COLO668 (cell line): Measurements from ENCODE around the gene KITLG.
"Not testable (repeated sequence)": the region's sequence is repeated elsewhere in the genome, so short reads cannot be mapped to it uniquely, and the experiment has no call there.

Source experiments
- DNase-seq: peaks from one replicate; lab custom pipeline; 2025; ENCODE audit not compliant: unreplicated experiment; lab: John Stamatoyannopoulos, UW

Gene KITLG

DNA sequence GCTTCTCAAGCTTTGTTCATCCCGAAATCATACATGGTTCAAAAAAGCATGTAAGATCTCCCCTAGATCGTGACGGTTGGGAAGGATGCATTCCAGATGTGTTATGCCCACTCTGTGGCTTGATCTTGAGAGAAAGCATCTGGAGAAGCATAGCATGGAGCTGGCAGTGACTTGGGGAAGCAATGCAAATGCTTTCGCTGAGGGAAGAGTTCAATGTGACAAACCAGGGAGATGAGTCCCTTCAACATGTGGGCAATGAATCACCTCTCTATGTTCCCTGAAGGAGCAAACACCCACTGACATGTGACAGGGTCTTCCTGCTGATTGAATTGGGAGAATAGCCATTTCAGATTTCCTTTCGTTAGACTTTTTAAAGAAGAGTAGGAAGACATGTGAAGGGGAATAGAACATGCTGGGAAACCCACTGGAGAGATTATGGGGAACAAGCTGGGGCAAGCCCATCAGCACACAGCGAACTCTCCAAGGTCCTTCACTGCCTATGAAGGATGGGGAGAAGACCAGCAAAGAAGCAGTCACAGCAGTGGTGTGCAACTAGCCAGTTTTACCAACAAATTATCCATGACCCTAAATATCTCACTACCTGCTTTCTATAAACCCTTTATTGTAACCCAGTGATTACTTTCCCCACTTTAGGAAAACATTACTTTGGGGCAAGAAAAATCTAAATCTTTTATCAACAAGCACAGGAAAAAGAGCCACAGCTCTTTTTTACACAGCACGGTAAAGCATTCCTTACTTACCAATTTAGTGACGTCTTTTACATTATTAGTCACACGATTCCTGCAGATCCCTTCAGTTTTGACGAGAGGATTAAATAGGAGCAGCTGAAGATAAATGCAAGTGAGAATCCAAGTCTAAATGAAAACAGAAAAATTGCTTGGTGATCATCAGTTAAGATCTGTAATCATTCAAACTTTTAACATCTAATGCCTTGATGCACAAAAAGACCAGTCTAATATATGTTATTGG, 35.0 kb downstream of the KITLG start:
- no peak for DNase-seq

DNA sequence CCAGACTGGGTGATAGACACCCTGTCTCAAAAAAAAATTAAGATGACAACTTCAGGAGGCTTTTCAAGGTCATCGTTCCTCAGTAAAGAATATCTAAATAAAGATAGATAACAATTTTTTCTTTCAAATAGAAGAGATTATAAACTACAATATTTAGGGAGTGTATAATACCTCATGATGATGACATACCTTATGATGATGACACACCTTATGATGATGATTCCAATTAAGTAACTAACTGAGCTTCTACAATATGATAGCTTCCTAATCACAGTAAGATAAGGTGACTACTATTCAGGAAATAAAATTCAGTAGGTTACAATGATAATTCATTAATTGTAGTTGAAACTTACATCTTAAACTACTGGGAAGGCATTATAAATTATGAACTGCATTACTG, 40.4 kb downstream of the KITLG start:
- no peak for DNase-seq

DNA sequence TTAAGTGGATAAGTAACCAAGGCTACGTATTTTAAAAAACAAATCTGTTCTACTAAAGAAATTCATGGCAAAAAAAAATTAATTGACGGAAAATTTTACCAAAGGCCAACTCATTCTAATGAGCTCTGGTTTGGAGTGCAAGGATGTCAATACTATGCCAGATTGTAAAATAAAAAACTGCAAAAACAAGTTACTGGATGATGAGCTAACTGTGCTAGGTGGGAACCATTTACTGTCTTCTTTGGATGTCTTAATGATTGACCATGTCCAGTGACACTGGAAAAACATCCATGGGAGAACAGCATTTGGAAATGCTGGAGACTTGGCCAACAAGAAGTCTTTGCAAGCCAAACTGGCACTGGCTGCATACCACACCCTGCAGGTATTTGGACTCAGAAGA, 41.6 kb downstream of the KITLG start:
- DNase-seq, result no peak

DNA sequence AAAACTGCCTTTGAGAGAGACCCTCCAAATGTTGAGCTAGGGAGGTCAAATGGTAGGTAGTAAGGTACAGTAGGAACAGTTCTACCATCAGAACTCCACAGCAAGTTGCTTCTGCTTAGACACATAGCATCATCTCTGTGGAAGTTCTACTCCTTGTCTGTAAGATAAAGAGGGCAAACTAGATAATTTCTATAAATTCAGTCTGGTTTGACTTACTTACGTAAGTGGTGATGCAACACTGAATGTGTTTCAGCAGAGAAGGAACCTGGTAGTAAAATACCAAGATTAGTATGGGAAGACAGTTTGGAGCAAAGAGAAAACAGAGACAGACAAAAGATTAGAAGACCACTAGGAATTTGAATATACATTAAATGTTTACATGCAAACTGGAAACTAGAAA, 42.0 kb downstream of the KITLG start:
- no peak for DNase-seq

DNA sequence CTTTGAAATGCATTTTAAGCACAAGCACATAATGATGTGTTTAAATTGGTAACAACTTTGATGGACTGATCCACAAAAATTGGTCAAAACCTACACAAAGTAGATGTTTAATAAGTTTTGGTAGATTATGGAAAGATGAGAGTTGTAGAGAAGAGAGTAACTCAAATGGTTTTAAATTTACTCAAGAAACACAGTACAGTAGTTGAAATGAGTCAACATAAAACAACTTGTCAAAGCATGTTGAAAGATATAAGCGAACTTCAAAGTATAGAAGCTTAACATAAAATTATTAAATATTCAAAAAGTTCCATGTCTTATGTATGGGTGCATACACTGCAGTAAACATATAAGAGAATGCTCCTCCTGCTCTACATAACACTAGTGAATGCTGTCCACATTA, 49.4 kb downstream of the KITLG start:
- no peak for DNase-seq

DNA sequence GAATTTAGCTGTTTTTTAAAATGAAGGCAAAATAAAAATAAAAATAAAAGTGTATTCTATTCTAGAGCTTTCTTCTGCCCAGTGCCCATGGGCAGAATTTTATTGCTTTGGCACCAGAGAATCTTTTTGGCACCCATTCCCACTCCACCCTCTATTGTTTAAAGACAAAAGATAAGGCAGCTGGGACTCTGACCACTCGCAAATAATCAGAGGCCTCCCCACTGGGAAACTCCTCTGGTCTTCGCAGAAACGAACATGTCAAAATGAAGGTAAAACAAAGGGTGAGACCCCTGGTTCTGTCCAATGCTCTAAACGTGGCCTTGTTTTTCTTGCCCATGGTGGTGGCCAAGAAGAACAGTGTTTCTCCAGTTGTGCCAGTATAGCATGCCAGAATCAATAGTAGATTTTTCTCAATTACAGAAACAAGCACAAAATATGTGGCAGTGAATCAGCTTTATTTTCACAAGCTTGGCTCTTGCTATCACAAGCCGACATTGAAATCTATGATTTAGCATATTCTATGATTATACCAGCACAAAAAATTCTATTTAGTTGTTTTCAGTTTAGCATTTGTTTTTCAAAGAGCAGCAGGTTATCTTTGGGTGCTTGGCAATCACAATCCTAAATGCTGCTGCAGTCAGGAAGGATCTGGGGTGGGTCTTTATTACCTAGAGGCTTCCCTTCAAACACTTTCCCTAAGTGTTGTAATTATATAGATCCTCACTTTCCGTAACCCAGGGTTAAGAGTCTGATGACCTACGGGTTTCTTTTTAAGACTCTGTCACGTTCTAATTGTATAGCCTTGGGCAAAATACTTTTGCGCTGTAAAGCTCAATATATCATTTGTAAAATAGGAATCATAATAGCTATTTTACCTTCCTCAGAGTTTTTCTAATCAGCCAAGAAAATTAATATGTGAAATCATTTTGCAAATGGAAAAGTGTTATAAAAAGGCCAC, 50.5 kb downstream of the KITLG start:
- peak; percentile 27 for DNase-seq

DNA sequence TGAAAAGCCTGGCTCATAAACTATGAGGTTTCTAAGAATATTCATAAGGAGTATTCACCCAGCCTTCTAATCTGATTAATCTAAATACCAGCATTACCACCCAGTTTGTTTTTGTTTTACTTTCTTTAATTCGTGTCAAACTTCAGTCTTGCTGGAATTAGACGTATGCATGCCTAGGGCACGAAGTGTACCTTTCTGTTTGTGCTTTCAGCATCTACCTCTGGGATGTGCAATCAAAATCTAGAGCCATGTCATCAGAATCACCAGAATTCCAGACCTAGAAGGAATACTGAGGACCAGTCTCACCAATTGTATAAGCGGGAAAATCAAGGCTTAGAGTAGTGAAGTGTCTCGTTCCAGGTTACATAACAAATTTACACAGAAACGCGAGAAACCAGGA, 57.3 kb downstream of the KITLG start:
- DNase-seq, result no peak

DNA sequence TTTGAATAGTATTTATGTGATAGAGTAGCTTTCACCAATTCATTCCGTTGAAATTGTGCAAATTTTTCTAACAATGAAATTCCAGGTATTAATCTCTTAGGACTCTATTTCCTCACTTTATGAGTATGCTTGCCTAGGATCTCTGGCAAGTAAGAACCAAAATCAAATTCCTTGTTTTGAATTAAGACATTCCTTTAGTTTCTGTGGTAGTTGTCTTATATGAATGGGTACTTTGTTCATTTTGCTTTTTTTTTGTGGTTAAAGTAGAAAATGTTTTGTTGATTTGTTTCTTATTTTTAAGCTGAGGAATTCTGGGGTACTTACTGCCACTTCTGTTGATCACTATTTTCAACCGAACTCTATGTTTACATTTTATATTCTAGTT, 59.8 kb downstream of the KITLG start:
- DNase-seq, result no peak

DNA sequence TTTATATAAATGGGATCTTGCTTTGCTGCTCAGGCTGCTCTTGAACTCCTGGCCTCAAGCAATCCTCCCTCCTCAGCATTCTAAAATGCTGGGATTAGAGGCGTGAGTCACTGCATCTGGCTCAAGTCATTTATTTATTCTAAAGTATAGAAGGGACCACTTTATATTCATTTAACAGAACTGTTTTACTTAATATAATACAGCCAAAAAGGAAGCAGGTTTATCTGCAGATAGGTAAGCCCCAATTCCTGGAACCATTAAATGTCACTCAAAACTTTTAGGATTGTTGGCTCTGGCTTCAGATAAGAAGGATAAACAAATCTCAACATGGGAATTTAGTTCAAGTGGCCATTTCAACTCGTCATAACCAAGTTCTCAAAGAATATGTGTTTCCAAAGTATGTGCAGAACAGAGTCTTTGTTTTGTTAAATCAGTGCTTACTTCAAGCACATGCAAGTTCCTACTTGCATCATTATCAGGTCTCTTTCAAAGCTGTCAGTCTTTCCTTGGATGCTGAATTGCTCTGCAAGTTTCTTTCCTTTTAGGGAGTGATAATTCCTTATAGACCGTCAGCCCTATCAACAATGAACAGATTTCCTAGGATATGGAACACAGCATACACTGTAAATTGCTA, 60.4 kb downstream of the KITLG start:
- DNase-seq, result no peak

DNA sequence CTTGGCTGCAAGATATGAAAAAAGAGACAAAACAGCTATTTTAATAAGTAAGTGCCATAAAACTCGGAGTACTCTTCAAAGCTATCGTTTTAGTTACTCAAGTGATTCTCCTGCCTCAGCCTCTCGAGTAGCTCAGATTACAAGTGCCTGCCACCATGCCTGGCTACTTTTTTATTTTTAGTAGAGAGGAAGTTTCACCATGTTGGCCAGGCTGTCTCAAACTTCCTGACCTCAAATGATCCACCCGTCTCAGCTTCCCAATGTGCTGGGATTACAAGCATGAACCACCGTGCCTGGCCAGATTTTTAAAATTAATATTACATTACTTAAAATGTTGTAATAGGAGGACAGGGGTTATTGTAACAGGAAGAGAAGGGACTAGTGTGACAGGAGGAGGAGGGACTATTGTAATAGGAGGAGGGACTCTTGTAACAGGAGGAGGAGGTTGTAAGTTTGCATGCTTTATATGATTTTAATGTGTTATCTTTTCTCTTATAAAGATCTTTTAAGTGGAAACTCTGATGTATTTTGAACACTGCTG, 61.3 kb downstream of the KITLG start:
- DNase-seq, result no peak

DNA sequence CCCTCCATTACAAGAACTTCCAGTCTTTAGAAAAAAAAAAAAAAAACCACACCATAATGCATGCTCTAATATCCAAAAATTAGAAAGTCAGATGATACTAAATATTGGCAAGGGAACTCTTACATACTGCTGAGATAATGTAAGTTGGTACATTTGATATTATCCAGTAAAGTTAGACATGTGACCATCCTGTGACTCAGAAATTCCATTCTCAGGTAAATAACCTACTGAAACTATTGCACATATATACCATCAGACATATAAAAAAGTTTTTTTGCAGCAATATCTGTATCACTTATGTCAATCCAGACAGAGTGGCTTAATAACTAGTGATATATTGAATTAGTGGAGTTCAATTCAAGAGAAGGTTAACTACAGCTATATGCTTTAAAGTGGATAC, 63.5 kb downstream of the KITLG start:
- DNase-seq, result no peak

DNA sequence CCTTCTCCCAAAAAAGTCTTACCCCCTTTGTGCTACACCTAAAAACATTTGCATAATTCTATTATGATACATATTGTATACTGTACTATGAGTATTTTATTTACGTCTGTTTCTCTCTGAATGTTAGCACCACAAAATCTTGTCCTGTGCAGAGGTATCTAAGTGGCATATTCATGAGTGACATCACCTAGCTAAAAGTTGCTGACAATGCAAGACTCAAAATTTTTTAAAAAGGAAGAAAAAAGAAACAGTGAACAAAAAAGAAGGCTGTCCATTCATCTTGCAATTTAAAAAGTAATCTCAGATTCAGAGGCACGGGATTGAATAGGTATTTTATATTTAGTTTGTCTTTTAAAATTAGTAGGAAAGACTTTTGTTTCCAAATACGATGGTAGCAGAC, 69.4 kb downstream of the KITLG start:
- DNase-seq, result no peak

DNA sequence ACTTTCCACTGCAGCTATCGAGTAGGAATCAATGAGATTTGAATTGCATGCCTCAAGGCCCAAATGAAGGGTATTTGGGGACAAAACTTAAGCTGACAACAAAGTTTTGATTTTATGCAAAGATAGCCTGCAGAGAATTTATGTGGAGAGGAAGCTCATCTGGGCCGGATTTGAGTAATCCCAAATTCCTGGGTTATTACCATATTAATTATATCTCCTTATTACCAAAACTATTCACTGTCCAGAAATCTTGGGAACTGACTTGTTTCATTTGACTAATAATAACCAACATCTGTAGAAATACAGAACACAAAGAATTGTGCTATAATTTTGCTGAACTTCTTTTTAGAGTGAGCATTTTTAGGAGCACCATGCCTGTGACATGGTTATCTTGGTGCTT, 70.4 kb downstream of the KITLG start:
- no peak for DNase-seq

DNA sequence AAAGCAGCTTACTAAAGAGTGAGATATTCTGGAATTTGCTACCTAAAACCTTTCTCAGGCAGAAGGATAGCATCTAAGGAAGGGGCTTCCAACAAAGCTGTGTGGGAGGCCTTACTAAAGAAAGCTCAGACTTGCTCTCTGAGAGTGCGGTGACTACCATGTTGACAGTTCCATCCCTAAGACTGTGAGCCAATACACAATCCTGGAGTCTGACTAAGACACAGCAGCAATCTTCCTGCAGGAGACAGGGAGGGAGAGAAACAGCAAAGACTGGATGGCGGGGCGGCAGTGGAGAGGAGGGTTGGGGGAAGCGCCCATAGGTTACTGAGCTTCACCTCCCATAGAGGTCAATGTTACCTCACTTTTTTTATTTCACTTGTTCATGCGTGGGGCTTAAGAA, 70.9 kb downstream of the KITLG start:
- no peak for DNase-seq

DNA sequence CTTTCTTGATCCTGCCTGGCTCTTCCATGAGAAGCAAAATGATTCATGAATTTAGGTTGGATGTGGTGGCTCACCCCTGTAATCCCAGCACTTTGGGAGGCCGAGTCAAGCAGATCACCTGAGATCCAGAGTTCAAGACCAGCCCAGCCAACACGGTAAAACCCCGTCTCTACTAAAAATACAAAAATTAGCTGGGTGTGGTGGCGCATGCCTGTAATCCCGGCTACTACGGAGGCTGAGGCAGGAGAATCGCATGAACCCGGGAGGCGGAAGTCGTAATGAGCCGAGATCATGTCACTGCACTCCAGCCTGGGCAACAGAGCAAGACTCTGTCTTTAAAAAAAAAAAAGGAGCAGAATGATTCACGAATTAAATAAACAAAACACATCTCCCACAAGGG, 72.4 kb downstream of the KITLG start:
- not testable (repeated sequence) for DNase-seq

DNA sequence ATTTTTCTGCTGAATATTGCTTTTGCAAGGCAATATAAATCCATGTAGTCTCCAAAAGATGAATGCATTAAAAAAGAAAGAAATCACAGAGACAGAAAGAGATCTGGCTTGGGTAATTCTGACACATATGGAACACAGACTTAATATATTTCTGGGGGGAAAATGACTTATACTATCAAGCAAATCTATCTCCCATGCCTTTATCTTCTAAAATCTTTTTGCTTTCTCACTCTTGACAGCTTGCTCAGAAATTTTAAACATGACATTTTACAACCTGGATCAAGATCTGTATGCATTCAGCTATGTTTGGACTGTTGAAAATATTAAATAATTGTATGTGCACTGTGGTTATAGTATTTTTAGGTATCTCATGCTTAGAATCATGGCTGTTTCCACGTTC, 73.0 kb downstream of the KITLG start:
- DNase-seq, result no peak

DNA sequence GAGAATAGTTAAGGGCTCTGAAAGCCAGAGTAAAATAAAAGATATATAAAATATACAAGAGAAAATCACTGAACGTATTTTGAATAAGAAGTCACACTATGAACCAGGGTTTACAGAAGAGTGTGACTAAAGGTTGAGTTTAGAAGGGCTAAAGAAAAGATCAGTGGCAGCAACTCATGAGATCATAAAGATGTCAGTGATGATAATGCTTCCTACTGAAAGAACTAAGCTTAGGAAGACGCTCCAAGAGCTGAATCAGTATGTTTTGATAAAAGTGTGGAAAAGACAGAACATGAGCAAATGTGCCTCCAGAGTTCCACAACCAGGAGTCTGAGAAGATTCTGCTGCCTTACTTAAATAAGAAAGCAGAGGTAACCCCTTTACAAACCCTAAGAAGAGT, 74.6 kb downstream of the KITLG start:
- no peak for DNase-seq

DNA sequence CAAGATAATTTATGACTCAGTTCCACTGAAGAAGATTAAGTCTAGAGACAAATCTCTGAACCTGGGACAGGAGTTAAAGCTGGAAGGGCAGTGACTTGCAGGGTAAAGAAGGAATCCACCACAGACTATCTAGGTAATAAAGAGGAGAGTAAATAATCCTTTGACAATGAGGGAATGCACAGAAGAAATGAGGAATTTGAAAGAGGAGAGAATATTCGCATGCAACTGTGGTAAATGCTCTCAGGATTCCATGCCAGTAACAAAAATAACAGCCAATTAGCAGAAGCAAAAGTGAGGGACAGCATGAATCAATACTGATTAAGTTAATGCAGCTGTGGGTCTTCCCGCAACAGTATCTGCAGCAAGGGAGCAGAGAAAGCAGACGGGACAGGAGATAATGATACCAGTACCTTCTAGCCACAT, 77.0 kb downstream of the KITLG start:
- no peak for DNase-seq

DNA sequence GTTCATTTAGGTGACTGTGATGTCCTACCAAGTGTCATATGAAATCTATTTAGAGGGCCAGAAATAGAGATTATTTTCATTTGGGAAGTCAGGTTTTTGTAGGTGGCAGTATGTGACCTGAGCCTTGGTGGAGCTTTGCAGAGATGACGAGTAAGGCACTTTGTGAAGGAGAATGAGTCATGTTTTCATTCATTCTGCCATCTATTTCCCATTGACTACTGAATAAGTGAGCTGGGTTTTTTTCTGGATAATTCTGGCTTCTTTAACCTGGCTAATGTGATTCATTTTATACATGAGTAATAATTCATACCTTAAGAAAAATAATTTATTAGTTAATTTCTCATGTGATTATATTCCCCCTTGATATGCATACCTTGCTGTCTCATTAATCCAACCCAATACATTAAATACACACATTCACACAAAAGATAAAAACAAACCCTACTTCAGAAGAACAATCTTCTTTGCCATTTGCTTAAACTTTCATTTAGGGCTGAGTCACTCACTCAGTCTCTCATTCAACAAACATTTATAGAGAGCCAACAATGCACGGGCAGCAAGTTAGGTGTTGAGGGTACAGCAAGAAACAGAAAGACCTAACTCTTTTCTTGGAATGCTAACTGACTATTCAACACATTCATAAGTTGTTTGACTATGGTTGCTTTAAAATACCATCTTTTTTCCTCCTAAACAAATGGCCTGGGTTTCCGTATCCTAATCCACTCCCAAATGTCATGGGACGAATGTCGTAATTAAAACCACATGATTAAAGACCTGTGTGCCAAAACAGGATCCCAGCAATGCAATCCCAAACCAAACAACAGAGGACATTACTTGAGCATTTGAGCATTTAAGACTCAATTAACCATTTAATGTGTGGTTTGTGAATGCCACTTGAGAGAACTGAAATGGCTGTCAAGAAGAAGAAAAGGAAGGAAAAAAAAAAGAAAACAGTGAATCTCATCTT, 78.0 kb downstream of the KITLG start:
- no peak for DNase-seq

DNA sequence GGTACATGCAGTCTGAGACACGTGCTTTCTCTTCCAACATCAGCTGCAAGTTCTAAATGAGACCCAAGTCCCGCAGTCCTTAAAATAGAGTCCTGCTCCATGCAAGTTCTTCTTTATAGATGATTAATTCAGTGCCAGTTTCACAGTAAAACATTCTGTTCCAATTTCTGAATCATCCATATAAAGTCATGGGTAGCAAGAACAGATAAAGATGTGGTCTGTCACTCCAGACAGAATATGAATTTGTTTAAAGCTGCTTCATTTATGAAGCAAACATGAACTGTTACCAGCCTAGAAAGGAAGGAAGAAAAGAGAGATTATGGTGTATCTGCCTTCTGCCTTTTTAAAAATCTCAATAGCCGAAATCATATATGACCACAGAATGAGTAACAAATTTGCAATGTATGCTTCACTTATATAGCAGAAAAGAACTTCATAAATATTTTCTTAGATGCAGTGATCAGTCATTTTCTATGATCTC, 83.3 kb downstream of the KITLG start:
- DNase-seq, result no peak
